AG08396 (cell line): ENCODE data around the gene RINT1.
"Not testable (repeated sequence)": the region's sequence is repeated elsewhere in the genome, so short reads cannot be mapped to it uniquely, and the experiment has no call there.

ENCODE experiments used
- DNase-seq: peaks from one replicate; pipeline ENCODE4 v3.0.0; 2012; ENCODE audit warnings: low spot score, mixed read lengths

Gene RINT1

DNA sequence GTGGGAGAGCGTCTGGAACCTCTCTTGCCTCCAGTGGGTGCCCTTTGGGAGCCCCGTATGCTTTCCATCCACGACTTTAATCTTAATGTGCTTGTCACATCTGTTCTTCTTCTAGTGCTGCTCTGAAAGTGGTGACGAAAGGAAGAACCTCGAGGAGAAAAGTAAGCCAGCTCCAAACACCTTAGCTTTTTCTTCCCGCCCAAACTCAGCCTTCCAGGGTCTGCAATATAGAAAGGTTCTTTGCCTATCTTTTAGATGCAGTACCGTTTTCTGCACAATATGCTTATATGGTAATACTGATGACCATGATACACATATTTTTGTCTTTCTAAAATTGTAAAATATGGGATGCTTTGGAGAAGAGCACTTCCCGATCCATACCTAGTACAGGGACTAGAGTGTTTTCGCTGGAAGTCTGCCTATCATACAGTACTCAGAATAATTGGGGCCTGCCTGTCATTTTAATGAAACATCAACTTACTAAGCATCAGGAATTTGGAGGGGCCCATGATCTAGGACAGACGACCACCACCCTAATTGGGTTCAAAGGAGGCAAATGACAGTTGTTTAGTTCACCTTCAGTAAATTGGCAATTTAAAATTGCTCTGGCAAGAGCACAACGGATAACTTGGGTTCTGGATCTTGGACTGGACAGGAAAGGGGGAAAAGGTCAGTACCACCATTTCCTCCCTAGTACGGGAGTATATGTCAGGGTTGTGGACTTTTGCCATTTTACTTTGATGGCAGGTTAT is 884 bp downstream of the RINT1 start:
- no peak for DNase-seq

DNA sequence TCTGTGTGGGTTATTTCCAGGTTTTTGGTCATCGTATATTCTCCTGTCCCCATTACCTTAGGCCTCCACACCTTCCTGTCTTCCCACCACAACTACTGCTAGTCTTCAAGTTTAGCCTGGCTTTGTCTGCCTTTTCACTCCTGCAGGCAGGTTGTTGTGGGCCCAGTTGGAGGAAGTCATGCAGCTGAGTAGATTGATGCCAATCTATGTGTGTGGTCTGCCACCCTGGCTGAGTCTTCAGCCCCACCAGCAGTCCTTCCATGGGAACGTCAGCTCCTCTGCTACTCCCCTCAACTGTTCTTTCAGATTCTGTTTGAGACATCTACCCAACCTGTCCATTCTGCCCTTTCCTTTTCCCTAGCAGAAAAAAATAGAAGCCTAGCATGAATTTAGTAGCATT is 6.3 kb downstream of the RINT1 start:
- DNase-seq = no peak

DNA sequence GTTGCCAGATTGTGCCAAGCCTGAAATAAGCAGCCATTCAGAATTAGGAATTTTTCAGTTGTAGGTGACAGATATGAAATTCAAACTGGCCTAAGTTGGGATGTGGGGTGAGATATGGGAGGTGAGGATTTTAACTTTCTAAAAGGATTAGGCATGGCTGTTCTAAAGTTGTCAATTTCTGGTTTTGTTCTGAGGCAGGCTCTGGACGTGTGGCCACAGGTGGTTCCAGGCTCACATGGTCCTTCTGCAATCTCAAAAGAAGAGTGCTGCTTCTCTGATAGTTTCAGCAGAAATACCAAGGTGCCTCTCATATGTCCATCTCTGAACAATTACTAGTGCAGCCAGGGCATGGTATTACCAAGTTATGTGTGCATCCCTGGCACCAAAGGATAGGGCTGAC is 27.9 kb downstream of the RINT1 start:
- DNase-seq = no peak

DNA sequence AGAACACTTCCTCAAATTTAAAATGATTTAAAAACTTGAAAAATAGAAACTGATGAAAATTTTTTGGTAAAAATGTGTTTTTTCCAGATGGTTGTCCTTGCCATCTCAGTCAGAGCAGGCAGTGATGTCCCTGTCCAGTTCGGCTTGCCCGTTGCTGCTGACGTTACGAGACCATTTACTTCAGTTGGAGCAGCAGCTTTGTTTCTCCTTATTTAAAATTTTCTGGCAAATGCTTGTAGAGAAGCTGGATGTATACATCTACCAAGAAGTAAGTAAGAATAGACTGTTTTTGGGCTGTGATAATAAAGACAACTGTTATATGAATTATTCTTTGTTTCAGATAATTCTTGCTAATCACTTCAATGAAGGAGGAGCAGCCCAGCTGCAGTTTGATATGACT is 33.2 kb downstream of the RINT1 start:
- DNase-seq = no peak

DNA sequence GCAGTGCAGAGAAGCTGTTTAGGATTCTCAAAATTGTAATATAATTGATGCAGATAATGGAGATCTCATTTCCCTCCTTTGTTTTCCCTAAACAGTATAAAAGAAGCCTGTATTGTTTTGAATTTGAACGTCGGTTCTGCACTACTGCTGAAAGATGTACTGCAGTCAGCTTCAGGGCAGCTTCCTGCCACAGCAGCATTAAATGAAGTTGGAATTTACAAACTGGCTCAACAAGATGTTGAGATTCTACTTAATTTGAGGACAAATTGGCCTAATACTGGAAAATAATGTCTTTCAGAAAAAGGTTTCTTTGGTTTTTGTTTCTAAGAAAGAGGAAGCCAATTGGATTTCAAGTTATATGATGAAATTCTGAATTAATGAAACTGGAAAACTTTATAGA is 35.0 kb downstream of the RINT1 start:
- DNase-seq = no peak

DNA sequence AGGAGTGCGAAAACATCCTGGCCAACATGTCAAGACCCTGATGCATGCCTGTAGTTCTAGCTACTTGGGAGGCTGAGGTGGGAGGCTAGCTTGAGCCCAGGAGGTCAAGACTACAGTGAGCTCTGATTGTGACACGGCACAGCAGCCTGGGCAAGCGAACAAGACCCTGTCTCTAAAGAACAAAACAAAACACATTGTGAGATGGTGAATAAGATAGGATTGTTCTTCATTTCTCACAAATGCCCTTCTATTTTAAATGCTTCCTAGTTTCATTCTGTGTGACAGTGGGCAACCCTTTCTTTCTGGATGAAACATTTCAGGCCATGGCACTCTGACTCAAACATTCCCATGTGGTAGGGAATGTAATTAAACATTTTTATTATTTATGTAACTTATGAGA is 35.8 kb downstream of the RINT1 start:
- DNase-seq = no peak

DNA sequence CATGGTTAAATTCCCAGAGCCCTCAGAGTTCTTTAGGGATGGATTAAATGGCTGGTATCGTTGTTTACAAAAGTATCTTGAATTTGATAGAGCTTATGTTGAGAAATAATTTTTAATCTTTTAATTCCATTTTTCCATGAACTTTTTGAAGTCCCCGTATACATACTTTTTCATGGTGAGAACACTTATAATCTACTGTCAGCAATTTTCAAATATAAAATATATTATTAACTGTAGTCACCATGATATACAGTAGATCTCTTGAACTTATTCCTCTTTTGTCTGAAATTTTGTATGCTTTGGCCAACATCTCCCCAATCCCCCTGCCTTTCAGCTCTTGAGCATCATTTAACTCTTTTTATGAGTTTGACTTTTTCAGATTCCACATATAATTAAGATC is 39.9 kb downstream of the RINT1 start:
- DNase-seq = no peak

DNA sequence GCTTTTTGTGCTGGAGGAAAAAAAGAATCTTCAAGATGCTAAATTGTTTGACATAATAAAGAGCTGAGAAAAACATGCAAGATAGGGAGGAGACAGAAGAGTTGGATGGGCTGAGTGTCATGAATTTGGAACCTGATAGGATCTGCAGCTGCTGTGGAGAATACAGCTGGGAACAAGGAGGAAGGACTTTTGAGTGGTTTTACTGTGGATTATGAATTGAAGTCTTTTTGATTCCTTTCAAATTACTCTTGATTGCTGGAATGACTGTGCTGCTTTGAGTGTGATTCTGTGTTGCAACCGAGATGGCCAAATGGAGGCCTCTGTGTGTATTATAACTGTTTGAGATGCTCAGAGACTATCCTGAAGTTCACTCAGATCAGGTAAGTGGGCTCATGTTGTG is 45.2 kb downstream of the RINT1 start:
- no peak for DNase-seq

DNA sequence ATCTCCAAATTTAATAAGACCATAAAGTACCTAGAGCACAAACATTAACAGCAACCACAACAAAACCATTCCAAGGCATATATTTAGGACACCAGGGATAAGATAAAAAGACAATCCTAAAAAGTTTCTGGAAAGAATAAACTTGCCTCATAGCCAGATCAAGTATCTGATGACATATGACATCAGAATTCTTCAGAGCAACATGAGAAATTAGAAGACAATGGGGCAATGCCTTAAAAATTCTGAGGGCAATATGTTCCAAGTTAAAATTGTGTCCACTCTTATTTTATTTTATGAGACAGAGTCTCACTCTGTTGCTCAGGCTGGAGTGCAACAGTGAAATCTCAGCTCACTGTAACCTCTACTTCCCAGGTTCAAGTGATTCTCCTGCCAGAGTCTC is 46.5 kb downstream of the RINT1 start:
- no peak for DNase-seq

DNA sequence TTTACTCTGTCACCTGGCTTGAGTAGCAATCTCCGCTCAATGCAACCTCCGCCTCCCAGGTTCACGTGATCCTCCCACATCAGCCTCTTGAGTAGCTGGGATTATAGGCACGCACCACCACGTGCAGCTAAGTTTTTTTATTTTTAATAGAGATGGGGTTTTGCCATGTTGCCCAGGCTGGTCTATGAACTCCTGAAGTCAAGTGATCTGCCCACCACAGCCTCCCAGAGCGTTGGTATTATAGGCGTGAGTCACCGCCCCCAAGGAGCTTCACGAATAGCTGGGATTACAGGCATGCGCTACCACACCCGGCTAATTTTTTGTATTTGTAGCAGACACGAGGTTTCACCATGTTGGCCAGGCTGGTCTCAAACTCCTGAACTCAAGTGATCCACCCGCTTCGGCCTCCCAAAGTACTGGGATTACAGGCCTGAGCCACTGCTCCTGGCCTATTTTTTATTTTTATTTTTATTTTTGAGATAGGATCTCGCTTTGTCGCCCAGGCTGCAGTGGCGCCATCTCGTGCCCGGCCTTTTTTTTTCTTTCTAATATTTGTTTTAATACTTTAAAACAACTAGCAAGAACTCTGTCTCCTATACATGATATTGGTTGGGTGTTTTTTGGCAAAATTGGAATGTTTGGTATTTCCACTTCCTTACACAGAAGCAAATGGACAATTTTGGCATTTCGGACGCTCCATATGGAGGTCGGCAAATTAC is 48.2 kb downstream of the RINT1 start:
- DNase-seq = no peak

DNA sequence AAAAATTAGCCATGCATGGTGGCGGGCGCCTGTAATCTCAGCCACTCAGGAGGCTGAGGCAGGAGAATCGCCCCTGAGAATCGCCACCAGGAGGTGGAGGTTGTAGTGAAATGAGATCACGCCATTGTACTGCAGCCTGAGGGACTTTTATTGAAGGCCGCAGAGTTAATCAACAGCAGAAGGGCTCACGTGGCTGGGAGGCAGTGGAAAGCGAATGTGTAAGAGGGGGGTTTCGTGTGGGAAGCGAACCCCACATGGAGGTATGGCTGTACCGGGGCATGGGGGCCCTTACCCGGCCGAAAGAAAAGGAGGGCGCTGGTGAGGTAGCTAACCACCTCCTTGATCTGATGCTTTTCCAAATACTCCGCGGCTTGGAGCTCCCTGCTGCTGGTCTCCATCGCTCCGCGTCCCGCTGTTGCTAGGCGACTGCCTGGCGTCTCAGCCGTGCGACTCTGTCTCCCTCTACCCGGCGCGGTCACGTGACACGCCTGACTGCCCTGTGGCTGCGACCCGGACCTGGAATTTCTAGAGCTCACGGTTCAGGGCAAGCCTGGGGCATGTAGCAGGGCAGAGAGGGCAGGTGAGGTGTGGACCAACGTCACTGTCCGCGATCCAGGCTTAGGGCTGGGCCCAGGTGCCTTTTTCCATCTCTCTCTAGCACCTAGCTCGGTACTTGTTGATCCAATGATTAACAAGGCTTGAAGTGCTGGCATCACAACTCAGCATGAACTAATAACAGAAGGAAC is 49.2 kb downstream of the RINT1 start, which contains the start of gene EFCAB10:
EFCAB10 (minus strand) TSS at position 428 of the 746 bp plus-strand sequence; CDS start at position 398, 30 bp downstream.
- peak; percentile 89 for DNase-seq

DNA sequence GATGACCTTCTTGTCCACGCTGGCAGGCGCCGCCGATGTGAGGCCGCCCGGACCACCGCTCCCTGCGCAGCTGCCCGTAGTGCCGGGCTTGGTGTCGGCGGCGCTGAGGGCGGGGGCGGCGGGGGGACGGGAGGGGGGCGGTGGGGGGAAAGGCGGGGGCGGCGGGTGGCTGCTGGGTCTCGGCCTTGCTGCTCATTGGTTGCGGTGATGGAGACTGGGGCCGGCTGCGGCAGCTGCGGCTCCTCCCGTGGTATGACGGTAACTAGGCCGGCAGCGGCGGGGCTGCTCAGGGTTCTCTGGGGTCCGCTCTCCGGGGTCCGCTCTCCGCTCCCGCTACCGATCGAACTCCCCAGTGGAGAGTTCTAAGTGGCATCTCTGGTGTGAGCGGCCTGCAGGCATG is 51.1 kb downstream of the RINT1 start:
- DNase-seq = no peak

DNA sequence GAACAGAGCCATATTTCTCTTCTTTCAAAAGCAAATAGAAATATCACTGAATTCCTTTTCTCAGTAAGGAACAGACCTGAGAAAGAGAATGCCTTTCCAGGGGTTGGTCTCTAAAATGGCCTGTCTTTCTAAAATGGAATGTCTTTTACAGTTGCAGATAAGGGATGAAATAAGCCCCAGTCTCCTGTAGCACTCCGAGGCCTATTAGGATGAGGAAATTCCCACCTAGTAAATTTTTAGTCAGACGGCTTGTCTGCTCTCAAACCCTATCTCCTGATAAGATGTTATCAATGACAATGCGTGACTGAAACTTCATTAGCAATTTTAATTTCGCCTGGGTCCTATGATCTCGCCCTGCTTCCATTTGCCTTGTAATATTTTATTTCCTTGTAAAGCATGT is 52.2 kb downstream of the RINT1 start:
- no peak for DNase-seq

DNA sequence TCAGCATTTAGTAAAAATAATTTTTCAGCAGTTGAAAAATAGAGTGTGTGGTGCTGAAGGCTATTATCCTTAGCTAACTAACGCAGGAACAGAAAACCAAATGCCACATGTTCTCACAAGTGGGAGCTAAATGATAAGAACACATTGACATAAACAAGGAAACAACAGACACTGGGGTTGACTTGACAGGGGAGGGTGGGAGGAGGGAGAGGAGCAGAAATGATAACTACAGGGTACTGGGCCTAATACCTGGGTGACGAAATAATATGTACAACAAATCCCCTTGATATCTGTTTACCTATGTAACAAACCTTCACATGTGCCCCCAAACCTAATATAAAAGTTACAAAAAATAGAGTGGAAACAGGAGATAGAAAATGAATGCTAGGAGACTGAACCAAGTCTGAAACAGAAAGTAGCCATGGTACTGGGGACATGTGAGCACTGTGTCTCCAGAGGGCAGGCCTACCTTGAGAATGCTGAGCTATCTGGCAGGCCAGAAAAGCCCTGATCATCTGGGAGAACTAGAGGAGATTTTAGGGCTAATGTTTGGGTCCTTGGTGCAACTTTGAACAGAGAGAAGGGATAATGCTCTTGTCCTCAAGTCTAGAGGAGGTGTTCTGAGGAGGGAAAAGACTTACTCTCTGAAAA is 54.0 kb downstream of the RINT1 start:
- no peak for DNase-seq

DNA sequence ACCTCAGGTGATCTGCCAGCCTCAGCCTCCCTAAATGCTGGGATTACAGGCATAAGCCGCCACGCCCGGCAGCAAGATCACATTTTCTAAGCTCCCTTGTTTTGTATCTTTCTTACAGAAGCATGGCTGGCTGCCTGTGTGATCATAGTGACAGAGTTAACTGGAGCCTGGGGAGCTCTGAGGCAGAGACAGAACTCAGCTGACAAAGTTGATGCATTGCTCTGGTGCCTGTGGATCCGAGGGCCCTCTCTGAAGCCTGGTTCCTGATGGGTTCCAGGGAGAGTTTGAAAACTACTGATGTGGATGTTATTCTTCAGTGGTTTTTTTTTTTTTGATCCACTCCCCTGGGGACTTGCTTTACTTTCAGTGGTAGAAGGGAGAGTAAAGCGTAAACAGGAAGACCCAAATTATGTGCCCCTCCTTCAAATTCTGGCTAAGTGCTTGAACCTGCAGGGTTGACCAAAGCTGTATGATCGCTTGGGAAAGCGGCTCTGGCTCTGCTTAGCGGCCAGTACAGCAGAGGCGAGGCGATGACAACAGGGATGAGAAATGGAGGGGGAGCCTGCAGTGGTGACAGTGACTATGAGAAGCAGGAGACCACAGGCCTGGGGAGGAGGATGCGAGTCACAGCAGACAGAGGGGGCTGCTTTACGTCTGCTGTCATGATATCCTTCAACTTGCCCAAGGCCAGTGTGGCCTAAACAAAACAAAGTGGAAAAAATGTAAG is 56.1 kb downstream of the RINT1 start:
- no peak for DNase-seq

DNA sequence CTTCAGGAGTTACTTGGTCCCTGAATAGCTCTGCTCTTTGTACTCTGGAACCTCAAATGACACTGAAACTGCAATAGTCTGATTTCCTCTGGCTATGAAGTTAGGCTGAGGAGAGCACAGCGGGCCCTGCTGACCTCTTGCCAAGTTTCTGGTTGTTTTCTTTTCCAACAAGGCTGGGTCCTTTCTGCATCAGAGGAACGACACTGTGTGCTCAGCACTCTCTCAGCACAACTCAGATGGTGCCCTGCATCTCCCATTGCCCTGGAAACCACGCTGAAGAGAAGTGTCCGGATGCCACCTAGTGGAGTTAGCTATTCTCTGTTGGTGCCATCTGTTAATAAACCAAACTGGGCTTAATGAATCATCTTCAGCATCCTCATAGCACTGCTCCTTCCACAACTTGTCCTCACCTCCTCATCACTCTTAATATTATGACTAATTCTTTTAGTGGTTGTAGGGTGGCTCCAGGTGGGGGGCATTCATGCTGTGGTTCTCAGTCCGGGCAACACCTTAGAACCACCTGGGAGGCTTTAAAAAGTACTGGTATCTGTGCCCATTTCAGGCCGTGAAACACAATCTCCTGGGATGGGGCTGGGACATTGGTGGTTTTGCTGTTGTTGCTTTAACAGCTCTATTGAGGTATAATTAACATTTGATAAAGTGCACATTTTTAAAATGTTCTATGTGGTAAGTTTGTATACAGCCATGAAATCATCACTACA is 57.5 kb downstream of the RINT1 start:
- DNase-seq = peak; percentile 87

DNA sequence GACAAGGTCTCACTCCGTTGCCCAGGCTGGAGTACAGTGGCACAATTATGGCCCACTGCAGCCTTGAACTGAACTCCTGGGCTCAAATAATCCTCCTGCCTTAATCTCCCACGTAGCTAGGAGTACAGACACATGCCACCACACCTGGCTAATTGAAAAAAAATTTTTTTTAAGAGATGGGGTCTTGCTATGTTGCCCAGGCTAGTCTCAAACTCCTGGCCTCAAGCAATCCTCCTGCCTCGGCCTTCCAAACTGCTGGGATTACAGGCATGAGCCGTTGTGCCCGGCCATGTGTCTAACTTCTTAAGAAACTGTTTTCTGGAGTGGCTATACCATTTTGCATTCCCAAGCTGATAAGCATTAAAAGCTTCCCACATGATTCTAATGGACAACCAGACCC is 58.8 kb downstream of the RINT1 start:
- DNase-seq = no peak

DNA sequence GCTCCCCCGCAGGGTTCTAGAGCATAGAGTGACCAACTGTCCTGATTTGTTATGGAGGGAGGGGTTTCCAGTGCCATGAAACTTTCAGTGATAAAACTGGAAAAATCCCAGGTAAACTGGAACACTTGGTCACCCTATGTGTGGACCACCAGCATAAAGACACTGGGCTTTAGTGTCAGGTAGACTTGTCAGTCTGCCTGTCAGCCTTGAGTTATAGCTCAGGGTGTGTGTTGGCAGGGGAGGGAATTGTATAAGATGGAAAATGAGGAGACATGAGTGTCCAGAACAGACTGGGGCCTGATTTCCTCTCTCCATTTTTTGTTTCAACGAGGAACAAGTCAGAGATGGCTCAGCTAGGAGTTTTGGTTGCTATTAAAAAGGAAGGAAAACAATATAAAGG is 59.5 kb downstream of the RINT1 start:
- no peak for DNase-seq

DNA sequence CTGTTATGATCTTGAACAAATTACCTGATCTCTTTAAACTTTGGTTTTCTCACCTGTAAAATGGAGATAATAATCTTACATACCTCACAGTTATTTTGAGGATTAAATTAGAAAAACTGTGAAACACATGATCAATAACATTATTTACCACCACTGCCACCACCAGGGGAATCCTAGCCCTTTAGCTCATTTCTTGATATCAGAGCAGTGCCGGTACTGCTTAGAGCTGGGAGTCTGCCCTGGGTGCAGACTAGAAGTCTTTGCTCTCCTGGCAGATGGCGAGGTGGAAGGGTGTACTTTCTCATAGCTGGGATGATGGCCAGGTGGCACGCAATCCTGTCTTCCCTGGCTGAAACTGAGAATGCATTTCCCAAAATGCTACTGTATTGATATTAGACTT is 62.0 kb downstream of the RINT1 start:
- DNase-seq = no peak

DNA sequence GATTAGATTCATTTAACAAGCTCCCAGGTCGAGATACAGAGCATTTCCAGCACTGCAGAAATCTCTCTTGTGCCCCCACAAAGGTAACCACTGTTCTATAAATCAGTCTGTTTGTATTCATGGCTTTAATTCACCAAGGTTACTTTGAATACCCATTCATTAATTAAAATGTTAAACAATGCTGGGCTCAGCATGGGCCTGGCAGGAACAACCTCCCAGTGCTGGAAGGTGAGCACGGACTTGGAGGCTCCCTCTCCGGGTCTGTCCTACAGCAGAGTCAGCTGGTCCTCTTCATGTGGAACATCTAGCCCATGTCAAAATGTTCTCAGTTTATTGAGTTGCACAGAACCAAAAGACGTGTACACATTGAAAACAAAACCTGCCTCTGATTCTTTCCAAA is 64.9 kb downstream of the RINT1 start:
- no peak for DNase-seq

DNA sequence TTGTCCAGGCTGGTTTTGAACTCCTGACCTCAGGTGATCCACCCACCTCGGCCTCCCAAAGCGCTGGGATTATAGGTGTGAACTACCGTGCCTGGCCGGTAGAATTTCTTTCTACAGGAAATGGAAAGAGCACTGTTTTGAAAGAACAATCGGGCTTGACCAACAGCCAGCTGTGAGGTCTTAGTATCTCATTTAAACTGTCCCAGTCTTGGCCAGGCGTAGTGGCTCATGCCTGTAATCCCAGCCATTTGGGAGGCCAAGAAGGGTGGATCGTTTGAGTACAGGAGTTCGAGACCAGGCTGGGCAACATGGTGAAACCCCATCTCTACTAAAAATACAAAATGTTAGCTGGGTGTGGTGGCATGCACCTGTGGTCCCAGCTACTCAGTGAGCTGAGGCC is 67.1 kb downstream of the RINT1 start:
- not testable (repeated sequence) for DNase-seq
